Left lung (tissue), 10 donors: Measurements from ENCODE around the gene RAB31. TPM values are rescaled to one million over a fixed set of nuclear protein-coding genes. Genes with fewer than 3 reads are reported as not detected.

Experiments
- ATAC-seq: fragments of 200-7000 bp; cut with Tn5 transposase; one replicate; pipeline ENCODE4 v1.9.1; 2020; ENCODE audit warnings: moderate library complexity
- DNase-seq, 4 donors: peaks; one replicate each; pipeline ENCODE4 v3.0.0-alpha.2; 2013 to 2020
- H3K27ac ChIP-seq, 2 donors: fragments of 200-600 bp; sonication (generic) in 1 of 2; one replicate each; pipeline versions ENCODE4 v1.5.0 to v1.8.0; 2020 to 2021
- H3K27me3 ChIP-seq, 2 donors: fragments of 200-600 bp; sonication (generic) in 1 of 2; one replicate each; pipeline versions ENCODE4 v1.5.0 to v1.8.0; 2020 to 2021
- H3K36me3 ChIP-seq, 2 donors: fragments of 200-600 bp; sonication (generic) in 1 of 2; one replicate each; pipeline versions ENCODE4 v1.5.0 to v1.8.0; 2020 to 2021
- H3K4me1 ChIP-seq, 2 donors: fragments of 200-600 bp; one replicate each; pipeline ENCODE4 v1.8.0; 2021
- H3K4me3 ChIP-seq, 2 donors: fragments of 200-600 bp; sonication (generic) in 1 of 2; one replicate each; pipeline versions ENCODE4 v1.5.0 to v1.8.0; 2020 to 2021; ENCODE audit warnings: mild to moderate bottlenecking in 1 of 2
- H3K9me3 ChIP-seq, 2 donors: fragments of 200-600 bp; sonication (generic) in 1 of 2; one replicate each; pipeline versions ENCODE4 v1.5.0 to v1.8.0; 2020 to 2021
- intact Hi-C, 2 donors: fragments of 100-400 bp; cut with DNase I; formaldehyde crosslinking; loops; one replicate each; pipeline versions ENCODE4 v1.11.2 to v1.14.2; 2022
- polyA plus RNA-seq, 6 donors: library from polyadenylated mRNA; unstranded; fragments of 120-200 nt; gene quantifications; one replicate each; pipeline ENCODE4 v1.2.1, GENCODE V29; 2013; ENCODE audit not compliant: insufficient read length in 6 of 6
- total RNA-seq, 2 donors: library from RNA; stranded (reverse); fragmentation: NEBNext Ultra II Directional; extraction: Animal tissue kit (Norgen Biotek cat#: 25700); gene quantifications; one replicate each; pipeline ENCODE4 v1.2.1, GENCODE V29; 2021
- TF ChIP-seq, protein P1 (sequence below), 2 donors: fragments of 200-600 bp; sonication (generic) in 1 of 2; IDR thresholded peaks; one replicate each; pipeline versions ENCODE4 v1.5.0 to v1.8.0; 2021; ENCODE audit warnings: antibody characterized with exemption in 2 of 2
- donor health status: DM: no; HTN: yes; CAD: no.
- donor health status: DM: no; HTN: no; CAD: no.

Gene RAB31
- total and polyA plus RNA-seq, 8 donors, result 30.3 to 135 (median 37.3) TPM

GRCh38 chr18:9685615-9685890 is 22.5 kb upstream of the RAB31 start:
- no peak overlapping the region for H3K4me3 ChIP-seq
- peak in 1 of 4 donors; percentile 70 for DNase-seq
- H3K4me1 ChIP-seq, result peaks cover 0 to 23% of the 10 kb centered on the region in 2 donors
- TF ChIP-seq, protein P1, sequence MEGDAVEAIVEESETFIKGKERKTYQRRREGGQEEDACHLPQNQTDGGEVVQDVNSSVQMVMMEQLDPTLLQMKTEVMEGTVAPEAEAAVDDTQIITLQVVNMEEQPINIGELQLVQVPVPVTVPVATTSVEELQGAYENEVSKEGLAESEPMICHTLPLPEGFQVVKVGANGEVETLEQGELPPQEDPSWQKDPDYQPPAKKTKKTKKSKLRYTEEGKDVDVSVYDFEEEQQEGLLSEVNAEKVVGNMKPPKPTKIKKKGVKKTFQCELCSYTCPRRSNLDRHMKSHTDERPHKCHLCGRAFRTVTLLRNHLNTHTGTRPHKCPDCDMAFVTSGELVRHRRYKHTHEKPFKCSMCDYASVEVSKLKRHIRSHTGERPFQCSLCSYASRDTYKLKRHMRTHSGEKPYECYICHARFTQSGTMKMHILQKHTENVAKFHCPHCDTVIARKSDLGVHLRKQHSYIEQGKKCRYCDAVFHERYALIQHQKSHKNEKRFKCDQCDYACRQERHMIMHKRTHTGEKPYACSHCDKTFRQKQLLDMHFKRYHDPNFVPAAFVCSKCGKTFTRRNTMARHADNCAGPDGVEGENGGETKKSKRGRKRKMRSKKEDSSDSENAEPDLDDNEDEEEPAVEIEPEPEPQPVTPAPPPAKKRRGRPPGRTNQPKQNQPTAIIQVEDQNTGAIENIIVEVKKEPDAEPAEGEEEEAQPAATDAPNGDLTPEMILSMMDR (IDR thresholded peaks at IDR 0.05), result no peak
- no peaks in the 10 kb centered on the region for H3K27me3 ChIP-seq
- no peak for ATAC-seq
- no peaks in the 10 kb centered on the region for H3K9me3 ChIP-seq
- H3K27ac ChIP-seq, result peak overlapping the region; percentile 69 to 74
- intact Hi-C loops, result no loop called here
- H3K36me3 ChIP-seq, result no peaks in the 10 kb centered on the region

DNA sequence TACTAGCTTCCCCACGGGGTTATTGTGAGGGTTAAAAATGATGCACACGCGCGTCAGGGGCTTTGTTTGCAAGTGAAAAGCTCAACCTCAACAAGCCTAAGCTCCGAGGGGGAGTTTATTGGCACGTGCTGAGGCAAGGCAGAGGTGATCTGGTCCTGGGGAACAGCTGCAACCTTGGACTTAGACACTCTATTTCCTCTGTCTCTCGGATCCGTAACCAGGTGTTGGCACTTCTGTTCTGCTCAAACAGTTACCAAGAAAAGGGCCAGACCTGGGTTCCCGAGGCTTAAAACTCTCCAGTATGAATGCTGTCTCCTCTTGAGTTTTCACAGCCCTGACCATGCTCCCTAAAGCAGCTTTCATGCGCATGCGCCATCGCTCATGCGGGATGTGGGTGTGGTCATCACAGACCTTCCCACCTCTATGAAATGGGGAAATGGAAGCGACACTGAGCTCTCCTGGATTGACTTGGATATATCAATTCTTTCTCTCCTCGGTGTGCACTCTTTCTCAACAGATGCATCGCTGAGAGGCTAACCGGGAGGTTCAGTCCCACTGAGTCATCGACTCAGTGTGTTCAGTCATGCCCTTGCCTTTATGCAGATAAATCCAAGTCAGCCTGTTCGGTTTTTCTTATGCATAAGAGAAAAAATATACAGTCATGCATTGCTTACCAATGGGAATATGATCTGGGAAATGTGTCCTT is 19.9 kb upstream of the RAB31 start:
- Histone ChIP-seq H3K36me3 (no peaks in the 10 kb centered on the region), H3K9me3 (no peaks in the 10 kb centered on the region), H3K4me1 (peaks cover 0 to 23% of the 10 kb centered on the region in 2 donors), H3K27me3 (no peaks in the 10 kb centered on the region), H3K27ac (no peak overlapping the region), H3K4me3 (no peak overlapping the region)
- DNase-seq, result no peak
- TF ChIP-seq, protein P1 (IDR thresholded peaks at IDR 0.05), result no peak
- intact Hi-C loops, result no loop called here
- no peak for ATAC-seq

DNA sequence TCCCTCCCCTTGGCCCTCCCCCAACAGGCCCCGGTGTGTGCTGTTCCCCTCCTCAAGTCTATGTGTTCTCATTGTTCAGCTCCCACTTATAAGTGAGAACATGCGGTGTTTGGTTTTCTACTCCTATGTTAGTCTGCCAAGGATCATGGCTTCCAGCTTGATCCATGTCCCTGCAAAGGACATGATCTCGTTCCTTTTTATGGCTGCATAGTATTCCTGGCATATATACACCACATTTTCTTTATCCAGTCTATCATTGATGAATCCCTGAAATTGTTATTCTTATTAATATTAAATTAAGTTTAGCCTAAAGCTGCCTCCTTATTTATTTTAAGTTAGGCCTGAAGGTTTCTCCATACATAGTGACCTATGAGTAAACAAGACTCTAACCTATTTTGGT is 18.8 kb upstream of the RAB31 start:
- peaks cover 0 to 17% of the 10 kb centered on the region in 2 donors for H3K4me1 ChIP-seq
- TF ChIP-seq, protein P1 (IDR thresholded peaks at IDR 0.05), result no peak
- no peak overlapping the region for H3K27ac ChIP-seq
- ATAC-seq, result no peak
- H3K9me3 ChIP-seq, result no peaks in the 10 kb centered on the region
- intact Hi-C loops, result no loop called here
- no peaks in the 10 kb centered on the region for H3K27me3 ChIP-seq
- H3K36me3 ChIP-seq, result no peaks in the 10 kb centered on the region
- no peak overlapping the region for H3K4me3 ChIP-seq
- no peak for DNase-seq

DNA sequence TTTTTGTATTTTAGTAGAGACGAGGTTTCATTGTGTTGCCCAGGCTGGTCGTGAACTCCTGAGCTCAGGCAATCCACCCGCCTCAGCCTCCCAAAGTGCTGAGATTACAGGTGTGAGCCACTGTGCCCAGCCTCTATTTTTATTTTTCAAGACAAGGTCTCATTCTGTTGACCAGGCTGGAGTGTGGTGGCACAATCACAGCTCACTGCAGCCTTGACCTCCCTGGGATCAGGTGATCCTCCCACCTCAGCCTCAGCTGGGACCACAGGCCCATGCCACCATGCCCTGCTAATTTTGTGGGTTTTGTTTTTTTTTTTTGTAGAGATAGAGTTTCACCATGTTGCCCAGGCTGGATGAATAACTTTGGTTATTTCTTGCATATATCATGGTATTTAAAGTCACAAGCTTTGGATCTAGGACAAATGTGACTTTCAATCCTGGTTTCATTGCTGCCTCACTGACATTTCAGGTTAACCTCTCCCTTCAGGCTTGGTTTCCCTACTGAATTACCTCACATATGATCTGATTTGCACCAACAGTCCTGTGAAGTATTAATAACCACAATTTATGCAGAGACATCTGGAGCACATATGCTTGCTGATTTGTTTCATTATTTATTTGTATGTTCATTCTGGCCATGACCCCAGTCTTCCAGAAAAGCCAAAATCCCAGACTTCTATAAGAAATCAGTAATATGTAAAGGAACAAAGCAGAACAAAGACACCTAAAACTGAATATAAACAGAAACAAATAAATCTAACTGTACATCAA is 17.5 kb upstream of the RAB31 start:
- H3K9me3 ChIP-seq, result no peaks in the 10 kb centered on the region
- DNase-seq (no peak), ATAC-seq (no peak)
- no peaks in the 10 kb centered on the region for H3K36me3 ChIP-seq
- no peak overlapping the region for H3K27ac ChIP-seq
- intact Hi-C loops, result no loop called here
- H3K27me3 ChIP-seq, result no peaks in the 10 kb centered on the region
- no peak overlapping the region for H3K4me3 ChIP-seq
- peaks cover 0 to 11% of the 10 kb centered on the region in 2 donors for H3K4me1 ChIP-seq
- TF ChIP-seq, protein P1 (IDR thresholded peaks at IDR 0.05), result no peak

GRCh38 chr18:9691235-9691634 is 16.9 kb upstream of the RAB31 start:
- Histone ChIP-seq H3K4me1 (peaks cover 0 to 12% of the 10 kb centered on the region in 2 donors), H3K27ac (no peak overlapping the region), H3K9me3 (no peaks in the 10 kb centered on the region), H3K4me3 (no peak overlapping the region), H3K27me3 (no peaks in the 10 kb centered on the region), H3K36me3 (no peaks in the 10 kb centered on the region)
- no peak for DNase-seq
- ATAC-seq, result no peak
- intact Hi-C loops, result no loop called here
- TF ChIP-seq, protein P1 (IDR thresholded peaks at IDR 0.05), result no peak
